Suprapubic skin (tissue), 4 donors: Measurements from ENCODE around the gene SV2C. TPM values are rescaled to one million over a fixed set of nuclear protein-coding genes. Genes with fewer than 3 reads are reported as not detected.

ENCODE experiments used
- DNase-seq, 2 donors: peaks; one replicate each; pipeline ENCODE4 v3.0.0-alpha.2; 2019; ENCODE audit warnings: low spot score in 2 of 2
- H3K27ac ChIP-seq: fragments of 200-600 bp; sonication (generic); one replicate; pipeline ENCODE4 v1.5.1; 2019
- H3K27me3 ChIP-seq: fragments of 200-600 bp; sonication (generic); one replicate; pipeline ENCODE4 v1.5.1; 2019
- H3K36me3 ChIP-seq: fragments of 200-600 bp; sonication (generic); one replicate; pipeline ENCODE4 v1.5.1; 2019
- H3K4me1 ChIP-seq: fragments of 200-600 bp; sonication (generic); one replicate; pipeline ENCODE4 v1.5.1; 2019
- H3K4me3 ChIP-seq: fragments of 200-600 bp; sonication (generic); one replicate; pipeline ENCODE4 v1.5.1; 2019; ENCODE audit warnings: mild to moderate bottlenecking
- H3K9me3 ChIP-seq: fragments of 200-600 bp; sonication (generic); one replicate; pipeline ENCODE4 v1.5.1; 2019
- EP300 ChIP-seq: sonication (generic); formaldehyde crosslinking; IDR thresholded peaks from one replicate; pipeline ENCODE4 v1.6.1; 2017; ENCODE audit warnings: antibody characterized with exemption
- POLR2A ChIP-seq, 2 donors: fragments of 450-650 bp; IDR thresholded peaks; one replicate each; pipeline ENCODE4 v1.6.1; 2017; ENCODE audit warnings: antibody characterized with exemption in 2 of 2, mild to moderate bottlenecking in 2 of 2, moderate library complexity in 2 of 2
- POLR2AphosphoS5 ChIP-seq, 3 donors: sonication (generic); formaldehyde crosslinking; IDR thresholded peaks; one replicate each; pipeline ENCODE4 v1.6.1; 2017; ENCODE audit warnings: antibody characterized with exemption in 3 of 3
- WGBS: methylation state at CpG from one replicate; pipeline ENCODE4 v1.1.5; 2018; 5-methylcytosine and 5-hydroxymethylcytosine counted together
- total RNA-seq, 4 donors: library from RNA; depleted of rRNA; stranded (reverse); fragments of >200 nt; gene quantifications; one replicate each; pipeline ENCODE4 v1.1.0, GENCODE V29; 2016
- TF ChIP-seq, protein P1 (sequence below), 2 donors: fragments of 200-600 bp in 1 of 2; fragments of 450-650 bp in 1 of 2; sonication (generic) in 1 of 2; IDR thresholded peaks; one replicate each; pipeline ENCODE4 v1.5.1; 2016 to 2019; ENCODE audit warnings: antibody characterized with exemption in 2 of 2, mild to moderate bottlenecking in 1 of 2, moderate library complexity in 1 of 2

Gene SV2C
- total RNA-seq, 4 donors from 2014 or later = 0.16 to 0.30 (median 0.23) TPM; not detected in 1

GRCh38 chr5:76351577-76351976, 268.4 kb downstream of the SV2C start:
- no peaks in the 10 kb centered on the region for H3K9me3 ChIP-seq
- H3K4me1 ChIP-seq = no peaks in the 10 kb centered on the region
- TF ChIP-seq POLR2A (IDR thresholded peaks at IDR 0.05) (no peak), EP300 (no peak), POLR2AphosphoS5 (IDR thresholded peaks at IDR 0.05) (no peak)
- TF ChIP-seq, protein P1, sequence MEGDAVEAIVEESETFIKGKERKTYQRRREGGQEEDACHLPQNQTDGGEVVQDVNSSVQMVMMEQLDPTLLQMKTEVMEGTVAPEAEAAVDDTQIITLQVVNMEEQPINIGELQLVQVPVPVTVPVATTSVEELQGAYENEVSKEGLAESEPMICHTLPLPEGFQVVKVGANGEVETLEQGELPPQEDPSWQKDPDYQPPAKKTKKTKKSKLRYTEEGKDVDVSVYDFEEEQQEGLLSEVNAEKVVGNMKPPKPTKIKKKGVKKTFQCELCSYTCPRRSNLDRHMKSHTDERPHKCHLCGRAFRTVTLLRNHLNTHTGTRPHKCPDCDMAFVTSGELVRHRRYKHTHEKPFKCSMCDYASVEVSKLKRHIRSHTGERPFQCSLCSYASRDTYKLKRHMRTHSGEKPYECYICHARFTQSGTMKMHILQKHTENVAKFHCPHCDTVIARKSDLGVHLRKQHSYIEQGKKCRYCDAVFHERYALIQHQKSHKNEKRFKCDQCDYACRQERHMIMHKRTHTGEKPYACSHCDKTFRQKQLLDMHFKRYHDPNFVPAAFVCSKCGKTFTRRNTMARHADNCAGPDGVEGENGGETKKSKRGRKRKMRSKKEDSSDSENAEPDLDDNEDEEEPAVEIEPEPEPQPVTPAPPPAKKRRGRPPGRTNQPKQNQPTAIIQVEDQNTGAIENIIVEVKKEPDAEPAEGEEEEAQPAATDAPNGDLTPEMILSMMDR (IDR thresholded peaks at IDR 0.05) = no peak
- no peak for DNase-seq
- H3K4me3 ChIP-seq = no peak overlapping the region
- H3K27ac ChIP-seq = no peak overlapping the region
- H3K27me3 ChIP-seq = no peaks in the 10 kb centered on the region
- WGBS = 84% methylated on average over 8 of the region's 8 CpGs
- H3K36me3 ChIP-seq = no peaks in the 10 kb centered on the region

DNA sequence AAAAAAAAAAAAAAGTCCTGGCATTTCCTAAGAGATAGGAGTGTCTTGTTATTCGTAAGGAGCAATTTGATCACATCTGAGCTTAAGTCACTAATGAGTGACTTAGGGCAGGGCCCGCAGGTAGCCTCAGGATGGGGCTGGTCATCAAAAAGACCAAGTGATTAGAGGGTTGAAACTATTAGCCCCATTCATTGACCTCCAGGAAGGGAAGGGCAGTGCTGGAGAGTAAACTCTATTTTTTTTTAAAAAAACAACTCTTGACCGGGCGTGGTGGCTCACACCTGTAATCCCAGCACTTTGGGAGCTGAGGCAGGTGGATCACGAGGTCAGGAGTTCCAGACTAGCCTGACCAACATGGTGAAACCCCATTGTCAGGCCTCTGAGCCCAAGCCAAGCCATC, 273.7 kb downstream of the SV2C start:
- no peak for DNase-seq
- no peak overlapping the region for H3K27ac ChIP-seq
- no peaks in the 10 kb centered on the region for H3K4me1 ChIP-seq
- no peaks in the 10 kb centered on the region for H3K9me3 ChIP-seq
- WGBS = 82% methylated on average over 5 of the region's 5 CpGs
- H3K27me3 ChIP-seq = no peaks in the 10 kb centered on the region
- no peak for TF ChIP-seq EP300
- no peaks in the 10 kb centered on the region for H3K36me3 ChIP-seq
- no peak overlapping the region for H3K4me3 ChIP-seq

- no peaks in the 10 kb centered on the region for H3K27me3 ChIP-seq
- peaks cover 3% of the 10 kb centered on the region for H3K4me1 ChIP-seq
- H3K9me3 ChIP-seq = no peaks in the 10 kb centered on the region
- no peak overlapping the region for H3K4me3 ChIP-seq
- H3K27ac ChIP-seq = no peak overlapping the region
- TF ChIP-seq EP300 (no peak), POLR2A (IDR thresholded peaks at IDR 0.05) (no peak), POLR2AphosphoS5 (IDR thresholded peaks at IDR 0.05) (no peak)
- TF ChIP-seq, protein P1 (IDR thresholded peaks at IDR 0.05) = no peak
- WGBS = 58% methylated on average over 17 of the region's 17 CpGs
- H3K36me3 ChIP-seq = no peaks in the 10 kb centered on the region
- no peak for DNase-seq
Measured at GRCh38 chr5:76363352-76364225, 280.4 kb downstream of the SV2C start.

DNA sequence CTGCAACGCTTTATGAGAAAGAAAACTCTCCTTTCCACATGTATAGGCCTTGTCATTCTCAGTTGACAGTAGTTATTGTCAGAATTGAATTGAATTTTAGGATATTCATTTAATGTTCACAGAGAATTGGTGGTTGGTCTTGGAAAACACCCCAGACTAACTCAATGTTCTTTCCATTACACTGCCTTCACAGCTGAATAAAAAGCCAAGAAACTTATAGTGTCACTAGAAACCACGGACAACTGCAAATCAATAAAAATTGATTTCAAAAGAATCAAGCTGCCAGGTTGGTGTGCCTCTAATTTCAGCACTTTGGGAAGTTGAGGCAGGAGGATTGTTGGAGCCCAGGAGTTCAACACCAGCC, 281.0 kb downstream of the SV2C start:
- Histone ChIP-seq H3K27me3 (no peaks in the 10 kb centered on the region), H3K4me3 (no peak overlapping the region), H3K9me3 (no peaks in the 10 kb centered on the region), H3K27ac (no peak overlapping the region), H3K36me3 (no peaks in the 10 kb centered on the region), H3K4me1 (peaks cover 3% of the 10 kb centered on the region)
- 53% methylated on average over 2 of the region's 2 CpGs for WGBS
- TF ChIP-seq POLR2A (IDR thresholded peaks at IDR 0.05) (no peak), POLR2AphosphoS5 (IDR thresholded peaks at IDR 0.05) (no peak), EP300 (no peak)
- TF ChIP-seq, protein P1 (IDR thresholded peaks at IDR 0.05) = no peak
- DNase-seq = no peak

GRCh38 chr5:76365561-76365960, 282.4 kb downstream of the SV2C start:
- H3K9me3 ChIP-seq = no peaks in the 10 kb centered on the region
- no peaks in the 10 kb centered on the region for H3K36me3 ChIP-seq
- no peaks in the 10 kb centered on the region for H3K27me3 ChIP-seq
- H3K27ac ChIP-seq = no peak overlapping the region
- DNase-seq = no peak
- TF ChIP-seq EP300 = no peak
- TF ChIP-seq, protein P1 (IDR thresholded peaks at IDR 0.05) = no peak
- TF ChIP-seq POLR2AphosphoS5 (IDR thresholded peaks at IDR 0.05) = no peak
- no peak for TF ChIP-seq POLR2A (IDR thresholded peaks at IDR 0.05)
- H3K4me1 ChIP-seq = peaks cover 3% of the 10 kb centered on the region
- no peak overlapping the region for H3K4me3 ChIP-seq
